COLO829 (cell line): ENCODE data around the gene URAD.

Experiments used
- DNase-seq: peaks from one replicate; pipeline ENCODE4 v3.0.0; 2012; ENCODE audit warnings: low spot score

Gene URAD

DNA sequence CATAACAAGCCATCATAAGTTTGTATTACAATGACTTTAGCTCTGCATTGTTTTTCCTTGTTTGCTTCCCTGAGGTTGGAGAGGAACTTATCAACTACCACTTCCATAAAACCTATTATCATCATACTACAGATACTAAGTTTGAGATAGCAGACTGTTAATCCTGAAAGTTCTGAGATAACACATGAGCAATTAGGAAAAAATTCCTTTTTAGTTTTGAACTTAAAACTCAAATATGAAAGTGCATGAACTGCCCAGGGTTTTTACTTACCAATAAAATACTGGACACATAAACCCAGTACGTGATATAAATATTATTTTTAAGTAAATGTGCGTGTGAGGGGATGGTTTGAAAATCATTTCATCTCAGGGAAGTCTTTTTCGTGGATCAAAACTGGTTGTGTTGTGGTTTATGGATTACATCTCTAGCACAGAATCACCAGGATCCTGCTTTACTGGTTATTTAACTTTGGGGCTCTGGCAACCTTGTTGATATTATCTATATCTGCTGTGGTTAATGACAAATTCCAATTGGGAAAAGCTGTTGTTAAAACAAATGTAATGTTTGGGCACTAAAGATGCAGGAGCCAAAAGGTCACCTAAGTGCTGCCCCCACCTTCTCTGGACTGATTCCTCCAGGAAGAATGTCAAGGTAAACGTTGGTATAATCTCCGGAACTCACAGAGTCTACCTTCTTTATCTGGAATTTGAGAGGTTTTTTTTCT lies 31.8 kb downstream of the URAD start:
- DNase-seq: no peak

DNA sequence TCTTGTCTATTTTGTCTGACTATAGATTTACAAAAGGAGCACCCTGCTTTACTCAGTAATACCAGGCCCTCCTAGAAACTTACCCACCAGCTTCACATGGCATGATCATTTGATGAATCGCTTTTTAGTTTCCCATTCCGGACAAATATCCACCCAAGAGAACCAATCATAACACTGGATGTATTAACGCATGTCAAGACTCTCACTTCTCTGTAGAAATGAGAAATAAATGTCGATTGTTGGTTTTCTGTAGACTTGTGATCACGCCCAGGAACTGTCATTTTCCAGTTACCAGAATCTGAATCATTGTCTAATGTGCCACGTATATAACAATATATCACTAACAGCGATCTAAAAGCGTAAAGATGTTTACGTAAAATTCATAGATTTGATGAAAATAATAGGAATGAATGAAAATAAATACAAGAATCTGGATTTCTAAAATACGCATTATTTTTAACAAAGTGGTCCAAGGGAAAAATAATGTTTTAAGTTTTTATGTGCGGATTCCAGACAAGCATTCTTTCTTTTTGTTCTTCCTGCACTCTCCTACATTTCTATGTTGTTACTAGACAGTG lies 33.4 kb downstream of the URAD start:
- no peak for DNase-seq

DNA sequence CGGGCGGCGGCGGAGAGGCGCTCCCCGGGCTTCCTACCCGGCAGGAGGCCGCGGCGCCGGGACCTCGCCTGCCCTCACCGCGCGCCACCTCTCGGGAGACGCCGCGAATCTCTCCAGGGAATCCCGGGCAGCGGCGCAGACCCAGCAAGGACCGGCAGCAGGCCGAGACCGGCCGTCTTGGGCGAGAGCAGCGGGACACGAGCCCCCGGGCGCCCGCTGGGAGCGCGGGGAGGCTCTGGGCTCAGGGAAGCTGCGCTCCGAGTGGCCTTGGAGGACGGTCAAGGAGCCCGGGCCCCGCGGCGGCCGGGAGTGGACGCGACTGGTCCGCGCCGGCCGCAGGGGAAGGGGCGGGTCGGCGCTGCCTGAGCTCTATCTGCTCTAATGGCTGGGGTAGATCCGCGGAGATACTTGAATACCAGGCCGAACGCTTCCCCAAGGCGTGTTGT lies 34.1 kb downstream of the URAD start:
- DNase-seq: no peak

DNA sequence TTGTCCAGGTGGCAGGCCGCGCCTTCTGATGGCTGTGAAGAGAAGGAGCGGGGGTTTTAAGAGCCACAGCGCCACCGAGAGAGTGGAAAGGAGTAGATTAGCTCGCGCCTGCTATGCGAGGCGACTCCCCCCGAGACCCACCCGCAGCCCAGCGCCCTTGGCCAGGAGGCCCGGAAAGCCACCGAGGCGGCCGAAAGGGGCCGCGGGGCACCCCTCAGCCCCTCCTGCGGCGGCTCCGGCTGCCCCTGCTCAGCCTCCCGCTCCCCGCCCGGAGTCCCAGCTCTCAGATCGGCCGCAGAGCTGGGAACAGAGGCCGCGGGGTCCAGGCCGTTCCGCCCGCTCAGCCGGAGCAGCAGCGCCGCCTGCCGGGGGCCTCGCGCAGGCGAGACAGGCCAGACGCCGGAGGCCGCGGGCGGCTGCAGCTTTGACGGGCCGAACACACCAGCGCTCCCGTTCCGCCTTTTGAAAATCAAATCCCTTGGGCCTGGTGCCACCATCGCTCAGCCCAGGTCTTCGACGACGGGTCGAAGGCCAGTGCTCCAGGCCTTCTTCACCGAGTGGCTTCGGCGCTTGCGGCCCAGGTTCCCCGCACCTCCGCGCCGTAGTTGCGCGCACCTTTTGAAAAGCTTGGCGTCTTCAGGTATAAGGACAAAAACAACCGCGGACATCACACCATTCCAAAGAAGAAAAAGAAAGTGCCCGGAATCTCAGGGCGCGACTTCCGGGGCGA lies 34.7 kb downstream of the URAD start:
- peak; percentile 65 for DNase-seq

DNA sequence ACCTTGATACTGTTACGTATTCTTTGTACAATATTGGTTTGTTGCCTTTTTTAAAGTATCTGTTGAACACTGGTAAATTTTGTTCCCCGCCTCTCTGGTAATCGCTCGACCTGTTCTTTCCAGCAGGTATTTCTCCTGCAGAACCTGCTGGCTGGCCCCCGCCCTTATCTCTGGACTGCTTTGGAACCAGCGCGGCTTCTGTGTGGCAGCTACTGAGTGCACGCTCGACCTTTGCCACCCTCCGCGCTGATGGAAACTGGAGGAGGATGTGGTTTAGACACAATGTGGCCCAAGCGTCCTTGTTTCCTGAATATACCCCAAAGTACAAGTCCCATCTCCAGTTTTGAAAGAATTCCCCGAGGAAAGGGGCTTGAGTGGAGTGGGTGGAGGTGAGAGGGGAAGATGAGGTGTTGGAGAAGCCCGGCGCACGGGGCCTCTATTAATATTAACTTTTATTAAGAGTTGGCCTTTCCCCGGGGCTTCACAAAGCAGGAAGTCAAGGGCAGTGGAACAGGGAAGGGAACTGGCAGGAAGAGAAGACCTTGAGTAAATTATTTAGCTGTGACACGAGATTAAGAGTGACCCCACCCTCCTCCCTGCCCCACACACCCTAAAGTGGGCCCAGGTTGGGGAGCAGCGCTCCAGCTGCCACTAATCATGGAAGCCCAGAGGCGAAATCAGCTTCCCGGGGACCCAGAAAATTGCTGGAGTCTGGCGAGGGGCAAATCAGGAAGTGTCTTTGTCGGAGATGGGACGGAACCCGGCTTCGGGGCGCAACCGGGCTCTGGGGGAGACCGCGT lies 35.4 kb downstream of the URAD start:
- DNase-seq: no peak

DNA sequence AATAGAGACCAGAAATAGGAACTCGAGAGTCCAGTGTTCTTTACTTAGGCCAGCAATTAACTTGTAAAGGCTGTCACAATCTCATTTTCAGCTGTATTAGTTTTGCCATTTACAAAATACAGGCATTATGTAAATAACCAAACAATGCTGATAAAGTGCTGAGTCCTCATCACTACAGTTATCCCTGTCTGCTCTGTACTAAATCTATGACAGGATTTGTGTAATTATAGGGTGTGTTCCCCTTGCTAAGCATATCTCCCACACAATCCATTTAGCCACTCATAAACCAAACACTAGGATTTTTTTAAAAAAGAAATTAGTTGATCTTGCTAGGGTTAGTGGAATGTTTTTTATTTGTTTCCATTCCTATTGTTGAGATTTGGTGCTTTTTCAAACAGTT lies 45.5 kb downstream of the URAD start:
- DNase-seq: no peak

DNA sequence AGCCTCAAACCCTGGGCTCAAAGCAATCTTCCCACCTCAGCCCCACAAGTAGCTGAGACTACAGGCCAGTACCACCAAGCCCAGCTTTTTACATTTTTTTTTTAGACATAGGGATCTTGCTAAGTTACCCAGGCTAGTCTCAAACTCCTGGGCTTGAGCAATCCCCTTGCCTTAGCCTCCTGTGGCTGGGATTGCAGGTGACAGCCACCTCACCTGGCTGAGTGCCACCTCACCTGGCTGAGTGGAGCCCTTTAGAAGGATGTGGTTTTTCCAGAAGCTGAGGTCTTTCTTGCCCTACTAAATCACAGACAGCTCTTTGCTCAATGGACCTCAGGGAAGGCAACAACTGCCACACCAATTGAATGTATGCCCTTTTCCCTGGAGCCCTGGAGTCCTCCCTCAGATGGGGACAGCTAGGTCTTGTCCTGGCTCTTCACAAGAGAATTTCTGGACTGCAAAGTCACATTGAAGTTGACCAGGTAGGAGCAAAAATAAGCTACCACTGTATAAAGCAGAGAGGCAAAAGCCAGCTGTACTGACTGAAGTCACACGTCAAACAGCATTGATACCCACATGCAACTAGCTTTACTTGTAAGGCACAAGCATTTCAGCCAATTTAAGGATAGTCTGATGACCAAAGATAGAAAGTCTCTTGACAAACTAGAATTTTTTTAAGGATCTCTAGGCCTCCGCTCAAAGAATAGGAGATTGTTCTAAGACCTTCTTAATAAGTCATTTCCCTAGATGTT lies 54.7 kb downstream of the URAD start:
- DNase-seq: no peak

DNA sequence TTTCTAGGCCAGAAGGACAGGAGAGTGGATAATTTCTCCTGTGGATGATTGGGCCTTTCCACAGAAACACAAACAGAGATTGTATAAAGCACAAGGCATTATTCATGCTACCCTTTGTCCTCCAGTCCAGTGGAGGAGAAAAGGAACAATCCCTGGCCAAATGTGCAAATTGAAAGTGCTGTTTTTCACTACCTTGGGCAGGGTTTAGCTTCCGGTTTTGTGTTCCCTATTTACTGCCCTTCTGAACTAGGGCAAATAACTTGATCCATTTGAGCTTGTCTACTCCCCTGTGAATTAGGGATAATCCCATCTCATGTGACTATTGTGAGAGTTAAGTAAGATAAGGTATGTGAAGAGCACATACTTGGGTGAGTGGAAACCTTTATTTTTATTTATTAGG lies 55.4 kb downstream of the URAD start:
- no peak for DNase-seq

DNA sequence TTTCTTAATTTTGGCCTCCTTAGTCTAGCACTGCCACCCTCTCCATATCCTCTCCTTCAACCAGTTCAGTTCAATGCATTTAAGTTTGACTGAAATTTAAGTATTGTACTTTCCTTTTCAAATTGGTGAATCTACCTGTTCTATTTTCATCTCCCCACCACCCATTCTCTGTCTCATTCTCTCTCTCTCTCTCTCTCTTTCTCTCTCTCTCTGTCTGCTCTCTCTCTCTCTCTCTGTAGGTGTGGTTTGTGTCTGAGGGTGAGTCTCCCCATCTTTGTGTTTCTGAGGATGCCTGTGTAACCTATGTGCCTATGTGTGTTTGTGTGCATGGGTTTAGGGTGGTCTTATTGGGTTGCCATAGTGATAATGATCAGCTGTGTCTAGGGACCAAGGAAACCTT lies 58.6 kb downstream of the URAD start:
- DNase-seq: no peak

DNA sequence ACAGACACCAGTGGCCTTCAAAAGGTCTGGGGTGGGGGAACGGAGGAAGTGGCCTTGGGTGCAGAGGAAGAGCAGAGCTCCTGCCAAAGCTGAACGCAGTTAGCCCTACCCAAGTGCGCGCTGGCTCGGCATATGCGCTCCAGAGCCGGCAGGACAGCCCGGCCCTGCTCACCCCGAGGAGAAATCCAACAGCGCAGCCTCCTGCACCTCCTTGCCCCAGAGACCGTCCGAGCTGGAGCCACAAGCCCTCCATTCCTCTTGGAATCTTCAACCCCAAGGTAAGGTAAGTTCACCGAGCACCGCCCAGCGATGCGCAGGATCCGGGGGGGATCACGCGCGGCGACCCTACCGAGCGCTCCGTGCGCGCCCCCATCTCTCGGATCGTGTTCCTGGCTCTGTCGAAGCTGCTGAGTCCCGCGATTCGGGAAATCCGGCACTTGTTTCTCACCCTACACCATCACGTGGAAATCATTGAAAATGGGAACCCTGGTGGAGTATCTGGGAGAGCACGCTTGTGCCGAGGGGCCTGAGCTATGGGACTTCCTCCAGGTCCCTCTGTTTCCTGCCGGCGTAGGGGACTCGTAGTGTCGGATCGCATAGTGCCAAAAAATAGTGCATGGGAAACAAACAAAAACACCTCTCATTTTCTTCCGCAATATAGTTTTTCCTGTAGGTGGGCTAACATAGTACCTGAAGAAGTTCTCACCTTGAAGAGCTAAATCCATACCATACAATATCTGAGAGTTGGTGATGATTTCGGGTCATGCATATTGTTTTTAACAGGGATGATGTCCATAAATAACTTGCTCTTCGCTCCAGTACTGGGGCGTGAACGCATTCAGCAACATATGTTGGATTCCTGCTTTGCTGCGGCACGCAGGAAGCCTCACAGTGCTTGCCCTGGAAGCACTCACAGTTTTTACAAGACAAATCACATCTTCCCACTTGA lies 59.4 kb downstream of the URAD start:
- DNase-seq: no peak

DNA sequence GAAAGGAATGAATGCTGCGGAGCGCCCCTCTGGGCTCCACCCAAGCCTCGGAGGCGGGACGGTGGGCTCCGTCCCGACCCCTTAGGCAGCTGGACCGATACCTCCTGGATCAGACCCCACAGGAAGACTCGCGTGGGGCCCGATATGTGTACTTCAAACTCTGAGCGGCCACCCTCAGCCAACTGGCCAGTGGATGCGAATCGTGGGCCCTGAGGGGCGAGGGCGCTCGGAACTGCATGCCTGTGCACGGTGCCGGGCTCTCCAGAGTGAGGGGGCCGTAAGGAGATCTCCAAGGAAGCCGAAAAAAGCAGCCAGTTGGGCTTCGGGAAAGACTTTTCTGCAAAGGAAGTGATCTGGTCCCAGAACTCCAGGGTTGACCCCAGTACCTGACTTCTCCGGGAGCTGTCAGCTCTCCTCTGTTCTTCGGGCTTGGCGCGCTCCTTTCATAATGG lies 60.1 kb downstream of the URAD start:
- DNase-seq: no peak
